ENCODE results near the gene PPP1R9A. TPM values are rescaled to one million over a fixed set of nuclear protein-coding genes. Genes with fewer than 3 reads are reported as not detected.

The PPP1R9A gene
- total RNA-seq, 1 donor from 2014 or later, result 0.85 TPM

- TF ChIP-seq CTCF (IDR thresholded peaks at IDR 0.05), result no peak
- no peak for DNase-seq (ENCODE audit: low spot score in 2 of 2)
- Histone ChIP-seq H3K27me3 (no peaks in the 10 kb centered on the region), H3K4me3 (no peak overlapping the region), H3K36me3 (no peaks in the 10 kb centered on the region), H3K4me1 (no peaks in the 10 kb centered on the region), H3K9me3 (no peaks in the 10 kb centered on the region), H3K27ac (no peak overlapping the region)
- intact Hi-C loops (cut with DNase I), result no loop called here
Observed at GRCh38 chr7:94933256-94933990, 26.0 kb downstream of the PPP1R9A start.

- intact Hi-C loops (cut with DNase I), result no loop called here
- no peaks in the 10 kb centered on the region for H3K36me3 ChIP-seq
- no peak overlapping the region for H3K27ac ChIP-seq
- no peaks in the 10 kb centered on the region for H3K9me3 ChIP-seq
- no peak overlapping the region for H3K4me3 ChIP-seq
- no peaks in the 10 kb centered on the region for H3K27me3 ChIP-seq
- TF ChIP-seq CTCF (IDR thresholded peaks at IDR 0.05), result no peak
- DNase-seq (ENCODE audit: low spot score in 2 of 2), result no peak
- H3K4me1 ChIP-seq, result no peaks in the 10 kb centered on the region
Observed at GRCh38 chr7:94939395-94939794, 32.0 kb downstream of the PPP1R9A start.

- no peak for TF ChIP-seq CTCF (IDR thresholded peaks at IDR 0.05)
- intact Hi-C loops (cut with DNase I), result no loop called here
- H3K9me3 ChIP-seq, result no peaks in the 10 kb centered on the region
- H3K4me1 ChIP-seq, result no peaks in the 10 kb centered on the region
- no peaks in the 10 kb centered on the region for H3K27me3 ChIP-seq
- no peaks in the 10 kb centered on the region for H3K36me3 ChIP-seq
- DNase-seq (ENCODE audit: low spot score in 2 of 2), result no peak
- no peak overlapping the region for H3K4me3 ChIP-seq
- H3K27ac ChIP-seq, result no peak overlapping the region
Observed at GRCh38 chr7:94940241-94940640, 32.8 kb downstream of the PPP1R9A start.

GRCh38 chr7:94941844-94942632, 34.6 kb downstream of the PPP1R9A start:
- no peak for DNase-seq (ENCODE audit: low spot score in 2 of 2)
- H3K4me3 ChIP-seq, result no peak overlapping the region
- no peak overlapping the region for H3K27ac ChIP-seq
- H3K9me3 ChIP-seq, result no peaks in the 10 kb centered on the region
- TF ChIP-seq CTCF (IDR thresholded peaks at IDR 0.05), result no peak
- no peaks in the 10 kb centered on the region for H3K27me3 ChIP-seq
- H3K4me1 ChIP-seq, result no peaks in the 10 kb centered on the region
- intact Hi-C loops (cut with DNase I), result no loop called here
- no peaks in the 10 kb centered on the region for H3K36me3 ChIP-seq

- no peaks in the 10 kb centered on the region for H3K27me3 ChIP-seq
- no peaks in the 10 kb centered on the region for H3K36me3 ChIP-seq
Observed at GRCh38 chr7:94943134-94943533, 35.7 kb downstream of the PPP1R9A start.

More at GRCh38 chr7:94943134-94943533, 35.7 kb downstream of the PPP1R9A start:
- no peaks in the 10 kb centered on the region for H3K9me3 ChIP-seq
- H3K27ac ChIP-seq, result no peak overlapping the region
- H3K4me1 ChIP-seq, result no peaks in the 10 kb centered on the region
- no peak overlapping the region for H3K4me3 ChIP-seq
- no peak for TF ChIP-seq CTCF (IDR thresholded peaks at IDR 0.05)
- intact Hi-C loops (cut with DNase I), result no loop called here
- DNase-seq (ENCODE audit: low spot score in 2 of 2), result no peak

Data from ascending aorta (tissue), 2 donors.